H1 (cell line): Measurements from ENCODE around the gene SEMA4D. TPM values are rescaled to one million over a fixed set of nuclear protein-coding genes. Genes with fewer than 3 reads are reported as not detected.

Source experiments
- CTCF ChIA-PET: fragments of 300-600 bp; sonication (Branson Sonifier 250); formaldehyde crosslinking; loops from one replicate; lab custom pipeline; 2021; ENCODE audit not compliant: partially characterized antibody; lab: Charles Lee
- POLR2A ChIA-PET: fragments of 300-600 bp; sonication (Branson Sonifier 250); formaldehyde crosslinking; loops from one replicate; lab custom pipeline; 2021; ENCODE audit warnings: inconsistent platforms; ENCODE audit not compliant: partially characterized antibody; lab: Charles Lee
- DNase-seq, 2 experiments: peaks; one replicate each; pipeline versions ENCODE4 v3.0.0 to v3.0.0-alpha.2; 2010 to 2022; ENCODE audit warnings: low spot score in 2 of 2, low read depth in 1 of 2, mixed read lengths in 1 of 2
- FAIRE-seq: peaks from 2 replicates; lab custom pipeline; 2011; peaks lifted over from hg19 to GRCh38; lab: Jason Lieb, UNC
- H2AFZ ChIP-seq: 2 replicates; pipeline ENCODE4 v1.8.1; 2012; ENCODE audit warnings: low read length, inconsistent platforms
- H2AK5ac ChIP-seq: 2 replicates; pipeline ENCODE4 v1.6.1; 2013; ENCODE audit warnings: low read depth, low read length
- H2BK120ac ChIP-seq: replicated peaks from 2 replicates; pipeline ENCODE3; 2013; ENCODE audit warnings: low read depth, low read length, inconsistent platforms
- H2BK12ac ChIP-seq: 2 replicates; pipeline ENCODE4 v1.6.1; 2013; ENCODE audit warnings: low read depth, low read length
- H2BK15ac ChIP-seq: 2 replicates; pipeline ENCODE4 v1.6.1; 2013; ENCODE audit warnings: low read length
- H2BK20ac ChIP-seq: 2 replicates; pipeline ENCODE4 v1.6.1; 2013; ENCODE audit warnings: low read length
- H2BK5ac ChIP-seq: 2 replicates; pipeline ENCODE4 v1.6.1; 2013; ENCODE audit warnings: low read depth, low read length
- H3K14ac ChIP-seq: 2 replicates; pipeline ENCODE4 v1.6.1; 2013; ENCODE audit warnings: inconsistent platforms; ENCODE audit not compliant: insufficient read length
- H3K18ac ChIP-seq: 2 replicates; pipeline ENCODE4 v1.6.1; 2013; ENCODE audit warnings: low read length; ENCODE audit errors: extremely low read depth
- H3K23ac ChIP-seq: 2 replicates; pipeline ENCODE4 v1.6.1; 2013; ENCODE audit warnings: inconsistent platforms; ENCODE audit not compliant: insufficient read length
- H3K23me2 ChIP-seq: 2 replicates; pipeline ENCODE4 v1.6.1; 2013; ENCODE audit warnings: low read depth, low read length
- H3K27ac ChIP-seq: 2 replicates; pipeline ENCODE4 v1.6.1; 2011; ENCODE audit warnings: low read depth, low read length, inconsistent platforms
- H3K27me3 ChIP-seq, 4 experiments: replicated peaks in 1 of 4; 1 replicate in 1 of 4; 2 replicates in 3 of 4; pipeline versions ENCODE4 v1.6.1 to v1.8.1; 2011 to 2013; ENCODE audit warnings: low read length in 3 of 4, mild to moderate bottlenecking in 3 of 4, inconsistent platforms in 2 of 4, mixed read lengths in 2 of 4, moderate library complexity in 1 of 4; ENCODE audit not compliant: control insufficient read depth in 3 of 4, insufficient read depth in 3 of 4; ENCODE audit errors: extremely low read depth in 1 of 4
- H3K36me3 ChIP-seq, 4 experiments: 2 replicates each; pipeline versions ENCODE4 v1.6.1 to v1.8.1; 2011 to 2013; ENCODE audit warnings: mild to moderate bottlenecking in 4 of 4, low read length in 3 of 4, moderate library complexity in 2 of 4, control low read depth in 1 of 4, inconsistent platforms in 1 of 4; ENCODE audit not compliant: insufficient read depth in 4 of 4, control insufficient read depth in 2 of 4
- H3K4ac ChIP-seq: replicated peaks from 2 replicates; pipeline ENCODE3; 2013; ENCODE audit warnings: low read length, low read depth, mixed read lengths, inconsistent platforms; ENCODE audit not compliant: insufficient read length
- H3K4me1 ChIP-seq, 4 experiments: replicated peaks in 1 of 4; 1 replicate in 1 of 4; 2 replicates in 3 of 4; pipeline versions ENCODE4 v1.6.1 to v1.8.1; 2011 to 2013; ENCODE audit warnings: low read length in 3 of 4, inconsistent platforms in 2 of 4, mixed read lengths in 1 of 4; ENCODE audit not compliant: insufficient read depth in 4 of 4, control insufficient read depth in 3 of 4
- H3K4me2 ChIP-seq, 2 experiments: 2 replicates each; pipeline versions ENCODE4 v1.6.1 to v1.8.1; 2011 to 2013; ENCODE audit warnings: low read depth in 2 of 2, low read length in 2 of 2, control low read depth in 1 of 2, inconsistent platforms in 1 of 2, mild to moderate bottlenecking in 1 of 2; ENCODE audit not compliant: insufficient read depth in 1 of 2
- H3K4me3 ChIP-seq, 4 experiments: fragments of 200-600, 300-600 bp in 1 of 4; sonication (generic), shearing (Covaris generic), sonication (Bioruptor Twin) in 1 of 4; 2 replicates each; pipeline versions ENCODE4 v1.5.1 to v1.8.1; 2011 to 2016; ENCODE audit warnings: low read length in 4 of 4, low read depth in 3 of 4, control low read depth in 2 of 4, inconsistent platforms in 2 of 4, mild to moderate bottlenecking in 2 of 4, mixed read lengths in 1 of 4, moderate library complexity in 1 of 4; ENCODE audit not compliant: insufficient read depth in 2 of 4; ENCODE audit errors: extremely low read depth in 1 of 4
- H3K56ac ChIP-seq: replicated peaks from 2 replicates; pipeline ENCODE3; 2013; ENCODE audit warnings: low read depth, mild to moderate bottlenecking, mixed read lengths, low read length, inconsistent platforms; ENCODE audit not compliant: insufficient read length
- H3K79me1 ChIP-seq: 2 replicates; pipeline ENCODE4 v1.6.1; 2013; ENCODE audit warnings: low read depth, low read length, control low read depth
- H3K79me2 ChIP-seq, 2 experiments: 2 replicates each; pipeline versions ENCODE4 v1.6.1 to v1.8.1; 2012 to 2013; ENCODE audit warnings: low read length in 2 of 2, mild to moderate bottlenecking in 2 of 2, inconsistent platforms in 1 of 2; ENCODE audit not compliant: insufficient read depth in 2 of 2, control insufficient read depth in 1 of 2
- H3K9ac ChIP-seq, 4 experiments: replicated peaks in 1 of 4; 1 replicate in 1 of 4; 2 replicates in 3 of 4; pipeline versions ENCODE4 v1.6.1 to v1.8.1; 2011 to 2013; ENCODE audit warnings: low read depth in 3 of 4, low read length in 3 of 4, control low read depth in 2 of 4, mild to moderate bottlenecking in 2 of 4, moderate library complexity in 2 of 4, inconsistent platforms in 1 of 4; ENCODE audit errors: extremely low read depth in 1 of 4
- H3K9me3 ChIP-seq, 2 experiments: 2 replicates each; pipeline versions ENCODE4 v1.6.1 to v1.8.1; 2012 to 2013; ENCODE audit warnings: mild to moderate bottlenecking in 2 of 2, moderate library complexity in 2 of 2, control low read depth in 1 of 2, inconsistent platforms in 1 of 2, low read depth in 1 of 2, low read length in 1 of 2, mixed read lengths in 1 of 2; ENCODE audit not compliant: insufficient read depth in 2 of 2
- H4K20me1 ChIP-seq, 2 experiments: replicated peaks in 1 of 2; 2 replicates each; pipeline versions ENCODE3 to v1.8.1; 2011 to 2013; ENCODE audit warnings: inconsistent platforms in 2 of 2, low read length in 2 of 2, mild to moderate bottlenecking in 1 of 2; ENCODE audit not compliant: insufficient read depth in 2 of 2, control insufficient read depth in 1 of 2
- H4K5ac ChIP-seq: 2 replicates; pipeline ENCODE4 v1.6.1; 2013; ENCODE audit warnings: low read length, low read depth, mixed read lengths, inconsistent platforms; ENCODE audit not compliant: insufficient read length
- H4K8ac ChIP-seq: 2 replicates; pipeline ENCODE4 v1.8.0; 2013; ENCODE audit warnings: mild to moderate bottlenecking, moderate library complexity, low read length, inconsistent platforms; ENCODE audit not compliant: insufficient read depth; ENCODE audit errors: extremely low read depth
- H4K91ac ChIP-seq: replicated peaks from 2 replicates; pipeline ENCODE3; 2013; ENCODE audit warnings: low read length, mixed read lengths, inconsistent platforms; ENCODE audit not compliant: insufficient read length
- ASH2L ChIP-seq: fragments of 200-600, 300-600 bp; sonication (generic); IDR thresholded peaks from one replicate; pipeline ENCODE4 v1.7.1; 2017; ENCODE audit warnings: low read length
- BCL11A ChIP-seq, 2 experiments: IDR thresholded peaks; one replicate each; pipeline ENCODE4 v1.6.1; 2011; ENCODE audit warnings: low read depth in 2 of 2, low read length in 2 of 2, mild to moderate bottlenecking in 2 of 2
- CEBPB ChIP-seq: IDR thresholded peaks from 2 replicates; pipeline ENCODE4 v1.6.1; 2012; ENCODE audit warnings: low read depth, low read length
- CTCF ChIP-seq, 3 experiments: IDR thresholded peaks; 1 replicate in 2 of 3; 2 replicates in 1 of 3; pipeline versions ENCODE4 v1.5.1 to v1.6.1; 2011; ENCODE audit warnings: low read length in 3 of 3, mild to moderate bottlenecking in 3 of 3, inconsistent platforms in 2 of 3, low read depth in 1 of 3, moderate library complexity in 1 of 3; ENCODE audit not compliant: insufficient read depth in 1 of 3; ENCODE audit errors: control extremely low read depth in 1 of 3
- EP300 ChIP-seq, 2 experiments: IDR thresholded peaks; 1 replicate in 1 of 2; 2 replicates in 1 of 2; pipeline ENCODE4 v1.6.1; 2011 to 2012; ENCODE audit warnings: low read depth in 2 of 2, low read length in 2 of 2, mild to moderate bottlenecking in 2 of 2, borderline replicate concordance in 1 of 2, inconsistent platforms in 1 of 2, moderate library complexity in 1 of 2
- JUND ChIP-seq: IDR thresholded peaks from 2 replicates; pipeline ENCODE4 v1.6.1; 2011; ENCODE audit warnings: mild to moderate bottlenecking, improper control_type of control experiment, low read length
- POLR2AphosphoS5 ChIP-seq: IDR thresholded peaks from 2 replicates; pipeline ENCODE4 v1.6.1; 2011; ENCODE audit warnings: low read depth, low read length
- SAP30 ChIP-seq: fragments of 300-600 bp; sonication (generic); IDR thresholded peaks from 2 replicates; pipeline ENCODE4 v1.7.1; 2012; ENCODE audit warnings: low read length, moderate library complexity, mild to moderate bottlenecking, inconsistent platforms; ENCODE audit not compliant: insufficient read depth, insufficient replicate concordance
- SIRT6 ChIP-seq: IDR thresholded peaks from one replicate; pipeline ENCODE4 v1.7.1; 2012; ENCODE audit warnings: low read length, inconsistent platforms
- SP1 ChIP-seq: IDR thresholded peaks from 2 replicates; pipeline ENCODE4 v1.6.1; 2011; ENCODE audit warnings: low read depth, low read length
- WGBS, 2 experiments: shearing (Covaris generic) in 1 of 2; methylation state at CpG; one replicate each; pipeline versions ENCODE4 v1.1.6 to v1.1.7; 2013 to 2015; ENCODE audit warnings: low lambda C conversion rate in 2 of 2, mixed read lengths in 2 of 2, inconsistent platforms in 1 of 2, low coverage in 1 of 2, missing lambda C conversion rate in 1 of 2; ENCODE audit not compliant: insufficient replicate concordance in 2 of 2, insufficient coverage in 1 of 2, insufficient read length in 1 of 2; ENCODE audit errors: extremely low coverage in 1 of 2, missing lambda C conversion rate in 1 of 2; 5-methylcytosine and 5-hydroxymethylcytosine counted together
- polyA plus RNA-seq, 7 experiments: library from polyadenylated mRNA; depleted of rRNA in 3 of 7; stranded (reverse) in 5 of 7; unstranded in 2 of 7; fragments of >200 nt in 5 of 7; fragments of 200-250 nt in 2 of 7; gene quantifications; 1 replicate in 5 of 7; 2 replicates in 1 of 7; 4 replicates in 1 of 7; pipeline versions ENCODE4 v1.2.1 to v1.2.3, GENCODE V29; 2011 to 2013; ENCODE audit warnings: missing spikeins in 2 of 7, mixed read lengths in 2 of 7
- total RNA-seq: library from RNA; stranded (reverse); fragmentation: NEBNext Ultra II Directional; extraction: Animal tissue kit (Norgen Biotek cat#: 25700); gene quantifications from 2 replicates; pipeline ENCODE4 v1.2.1, GENCODE V29; 2021

SEMA4D gene
- total and polyA plus RNA-seq, 2 of the 8 experiments (the other 6 are each of a cell fraction or from before 2014, with no cell fraction given) = 21.0 to 70.4 TPM

GRCh38 chr9:89523948-89524347 lies 26.0 kb upstream of the SEMA4D start:
- DNase-seq = no peak
- H2BK15ac ChIP-seq = 0 out of 2 replicates have a peak overlapping the region, but pooled peaks have one; percentile 21
- TF ChIP-seq ASH2L = no peak
- TF ChIP-seq POLR2AphosphoS5 = no peak
- TF ChIP-seq SIRT6 = no peak
- TF ChIP-seq EP300 (IDR thresholded peaks at IDR 0.05; ENCODE audit: borderline replicate concordance in 1 of 2, low read depth in 2 of 2, low read length in 2 of 2) = no peak
- no peak for TF ChIP-seq JUND
- TF ChIP-seq SAP30 = no peak
- no peak for TF ChIP-seq SP1
- no peak for TF ChIP-seq CTCF (IDR thresholded peaks at IDR 0.05; ENCODE audit: control extremely low read depth in 1 of 3, insufficient read depth in 1 of 3, low read depth in 1 of 3, low read length in 3 of 3)
- TF ChIP-seq CEBPB = no peak
- no peak for TF ChIP-seq BCL11A (IDR thresholded peaks at IDR 0.05; ENCODE audit: low read depth in 2 of 2, low read length in 2 of 2)

More at GRCh38 chr9:89523948-89524347, 26.0 kb upstream of the SEMA4D start:
- no peaks in the 10 kb centered on the region; a peak in 1 of 7 replicates for H3K27me3 ChIP-seq
- no peaks in the 10 kb centered on the region for H3K79me2 ChIP-seq
- H4K5ac ChIP-seq = no peak overlapping the region
- H3K56ac ChIP-seq = no peak overlapping the region
- no peak overlapping the region for H4K8ac ChIP-seq
- no peak for FAIRE-seq
- POLR2A ChIA-PET = no interaction called here
- H3K23me2 ChIP-seq = no peaks in the 10 kb centered on the region
- H2BK120ac ChIP-seq = no peak overlapping the region
- no peak overlapping the region for H3K9ac ChIP-seq
- CTCF ChIA-PET = interaction anchor here (0.7 to 2.0 kb wide), 4 partner anchors 25 to 98 kb away, joined by 3 to 9 read pairs (median 6); no protein-coding TSS in a partner anchor
- no peak overlapping the region for H3K23ac ChIP-seq
- H4K20me1 ChIP-seq = no peaks in the 10 kb centered on the region
- no peaks in the 10 kb centered on the region for H3K9me3 ChIP-seq
- H3K4me1 ChIP-seq = no peaks in the 10 kb centered on the region
- no peak overlapping the region for H3K4me3 ChIP-seq
- no peak overlapping the region for H3K18ac ChIP-seq
- H2BK5ac ChIP-seq = no peak overlapping the region
- H2BK20ac ChIP-seq = no peak overlapping the region
- H2AFZ ChIP-seq = no peak overlapping the region
- H3K27ac ChIP-seq = no peak overlapping the region
- H4K91ac ChIP-seq = no peak overlapping the region
- no peaks in the 10 kb centered on the region; a peak in 1 of 8 replicates for H3K36me3 ChIP-seq
- no peak overlapping the region for H2BK12ac ChIP-seq
- H3K14ac ChIP-seq = no peak overlapping the region
- H3K4me2 ChIP-seq = no peak overlapping the region
- H2AK5ac ChIP-seq = no peak overlapping the region; the same call in 1 of the 2 replicates
- no peaks in the 10 kb centered on the region for H3K79me1 ChIP-seq
- H3K4ac ChIP-seq = no peak overlapping the region
- WGBS, 2 experiments = 86% methylated on average over 3 of the region's 3 CpGs; no CpG with 5 or more reads in 1 of the 2 experiments
